OCI-LY3 (cell line): ENCODE measurements around the gene PTAFR.

ENCODE experiments used
- H2AFZ ChIP-seq: fragments of 200-600, 300-600 bp; shearing (Covaris generic); 2 replicates; pipeline ENCODE4 v1.6.0; 2014; ENCODE audit warnings: antibody characterized with exemption, low read depth, low read length
- H3K27ac ChIP-seq: fragments of 200-600, 300-600 bp; sonication (generic); 2 replicates; pipeline ENCODE4 v1.5.1; 2014; ENCODE audit warnings: mild to moderate bottlenecking, low read length, moderate library complexity, mixed read lengths
- H3K27me3 ChIP-seq: fragments of 200-600, 300-600 bp; sonication (generic); 2 replicates; pipeline ENCODE4 v1.6.1; 2014; ENCODE audit warnings: low read depth, low read length, mixed read lengths
- H3K36me3 ChIP-seq: fragments of 200-600, 300-600 bp; sonication (generic); replicated peaks from 2 replicates; pipeline ENCODE3; 2014; ENCODE audit warnings: low read depth, low read length, mixed read lengths
- H3K4me1 ChIP-seq: fragments of 300-600, 200-600 bp; sonication (generic); 2 replicates; pipeline ENCODE4 v1.6.1; 2014; ENCODE audit warnings: low read length, mixed read lengths
- H3K4me2 ChIP-seq: fragments of 200-600, 300-600 bp; sonication (generic); 2 replicates; pipeline ENCODE4 v1.6.1; 2014; ENCODE audit warnings: low read length, mixed read lengths
- H3K4me3 ChIP-seq: fragments of 300-600, 200-600 bp; sonication (generic); 2 replicates; pipeline ENCODE4 v1.5.1; 2014; ENCODE audit warnings: antibody characterized with exemption, mild to moderate bottlenecking, low read length, moderate library complexity
- H3K79me2 ChIP-seq: fragments of 300-600, 200-600 bp; shearing (Covaris generic); 2 replicates; pipeline ENCODE4 v1.6.1; 2014; ENCODE audit warnings: mild to moderate bottlenecking, low read length, mixed read lengths
- H3K9ac ChIP-seq: fragments of 300-600, 200-600 bp; shearing (Covaris generic); 2 replicates; pipeline ENCODE4 v1.6.0; 2014; ENCODE audit warnings: mild to moderate bottlenecking, low read length, moderate library complexity
- H3K9me3 ChIP-seq: fragments of 200-600, 300-600 bp; shearing (Covaris generic); 2 replicates; pipeline ENCODE4 v1.6.1; 2014; ENCODE audit warnings: low read length, mixed read lengths; ENCODE audit not compliant: insufficient read depth
- H4K20me1 ChIP-seq: fragments of 200-600, 300-600 bp; sonication (generic); 2 replicates; pipeline ENCODE4 v1.6.1; 2016; ENCODE audit warnings: low read length, mixed read lengths; ENCODE audit not compliant: insufficient read depth
- CTCF ChIP-seq: fragments of 200-600, 300-600 bp; sonication (generic); IDR thresholded peaks from 2 replicates; pipeline ENCODE4 v1.5.1; 2014; ENCODE audit warnings: antibody characterized with exemption, low read length, low read depth
- EZH2phosphoT487 ChIP-seq: fragments of 200-600 bp; shearing (Covaris generic); IDR thresholded peaks from 2 replicates; pipeline ENCODE4 v1.6.1; 2018; ENCODE audit warnings: antibody characterized with exemption, mixed run types, low read depth

PTAFR gene

GRCh38 chr1:28180306-28181305, 4.1 kb upstream of the PTAFR start:
- Histone ChIP-seq H3K79me2 (no peaks in the 10 kb centered on the region), H3K9me3 (no peaks in the 10 kb centered on the region), H3K9ac (no peak overlapping the region), H2AFZ (no peak overlapping the region), H3K4me3 (no peak overlapping the region), H3K4me2 (no peak overlapping the region), H3K27me3 (peaks cover 11% of the 10 kb centered on the region), H4K20me1 (no peaks in the 10 kb centered on the region), H3K36me3 (no peaks in the 10 kb centered on the region), H3K27ac (no peak overlapping the region), H3K4me1 (peaks cover 16% of the 10 kb centered on the region)
- TF ChIP-seq EZH2phosphoT487 (no peak), CTCF (no peak)

GRCh38 chr1:28178690-28179485, 2.4 kb upstream of the PTAFR start:
- Histone ChIP-seq H3K9me3 (no peaks in the 10 kb centered on the region), H3K79me2 (no peaks in the 10 kb centered on the region), H3K4me1 (peaks cover 31% of the 10 kb centered on the region), H3K4me3 (no peak overlapping the region), H3K9ac (no peak overlapping the region), H4K20me1 (no peaks in the 10 kb centered on the region), H2AFZ (no peak overlapping the region), H3K36me3 (no peaks in the 10 kb centered on the region), H3K27me3 (peaks cover 18% of the 10 kb centered on the region), H3K27ac (no peak overlapping the region), H3K4me2 (no peak overlapping the region)
- TF ChIP-seq EZH2phosphoT487 (no peak), CTCF (no peak)

- Histone ChIP-seq H3K27me3 (peaks cover 18% of the 10 kb centered on the region), H2AFZ (no peak overlapping the region), H3K9me3 (no peaks in the 10 kb centered on the region), H3K4me2 (peak overlapping the region; percentile 96), H3K4me3 (peak overlapping the region; percentile 65), H3K9ac (peak overlapping the region; percentile 22; the same call in 1 of the 2 replicates), H3K79me2 (no peaks in the 10 kb centered on the region), H3K27ac (no peak overlapping the region), H4K20me1 (no peaks in the 10 kb centered on the region), H3K36me3 (no peaks in the 10 kb centered on the region), H3K4me1 (peaks cover 58% of the 10 kb centered on the region)
- TF ChIP-seq EZH2phosphoT487 (no peak), CTCF (no peak)
These were observed 470 bp downstream of the PTAFR start for GRCh38 chr1:28175955-28176485.

GRCh38 chr1:28173980-28174297, 2.6 kb downstream of the PTAFR start:
- Histone ChIP-seq H3K9me3 (no peaks in the 10 kb centered on the region), H3K4me3 (no peak overlapping the region), H3K4me2 (no peak overlapping the region), H3K4me1 (peaks cover 64% of the 10 kb centered on the region), H3K27me3 (peaks cover 18% of the 10 kb centered on the region), H3K27ac (no peak overlapping the region), H4K20me1 (no peaks in the 10 kb centered on the region), H2AFZ (no peak overlapping the region), H3K79me2 (no peaks in the 10 kb centered on the region), H3K36me3 (no peaks in the 10 kb centered on the region), H3K9ac (no peak overlapping the region)
- TF ChIP-seq CTCF (no peak), EZH2phosphoT487 (no peak)
